Caco-2 (cell line): ENCODE results near the gene SS18. TPM values are rescaled to one million over a fixed set of nuclear protein-coding genes. Genes with fewer than 3 reads are reported as not detected.

ENCODE experiments used
- BruUV-seq: library from RNA; stranded (reverse); fragments of 400-500 nt; replicated peaks from 2 replicates; lab custom pipeline; 2021; lab: Mats Ljungman, UMichigan
- CTCF ChIA-PET: fragments of 300-600 bp; sonication (Branson Sonifier 250); formaldehyde crosslinking; loops from one replicate; lab custom pipeline; 2022; ENCODE audit warnings: antibody characterized with exemption; lab: Charles Lee
- POLR2A ChIA-PET: fragments of 300-600 bp; sonication (Branson Sonifier 250); formaldehyde crosslinking; loops from one replicate; lab custom pipeline; 2022; ENCODE audit warnings: antibody characterized with exemption; lab: Charles Lee
- DNase-seq, 2 experiments: peaks; one replicate each; pipeline versions ENCODE4 v3.0.0 to v3.0.0-alpha.2; 2020 to 2022
- H3K27me3 ChIP-seq: replicated peaks from 2 replicates; pipeline ENCODE4 v1.6.0; 2011; ENCODE audit warnings: low read length; ENCODE audit not compliant: control insufficient read depth, insufficient read depth
- H3K36me3 ChIP-seq: 2 replicates; pipeline ENCODE4 v1.5.1; 2011; ENCODE audit warnings: low read length; ENCODE audit not compliant: control insufficient read depth, insufficient read depth
- H3K4me1 ChIP-seq: fragments of 250-450 bp; sonication (Bioruptor Pico); 2 replicates; pipeline ENCODE4 v1.5.1; 2020; ENCODE audit warnings: mild to moderate bottlenecking
- H3K4me3 ChIP-seq: 2 replicates; pipeline ENCODE4 v1.5.1; 2011; ENCODE audit warnings: low read depth, mild to moderate bottlenecking, control low read depth, low read length
- H3K9me3 ChIP-seq: fragments of 250-450 bp; sonication (Bioruptor Pico); 2 replicates; pipeline ENCODE4 v1.5.1; 2020; ENCODE audit warnings: mild to moderate bottlenecking, moderate library complexity
- H3K27ac Mint-ChIP-seq: one replicate; pipeline ENCODE4 v1.8.0; 2022; ENCODE audit warnings: mixed read lengths; ENCODE audit not compliant: unreplicated experiment
- H3K27me3 Mint-ChIP-seq: one replicate; pipeline ENCODE4 v1.8.0; 2022; ENCODE audit warnings: mixed read lengths; ENCODE audit not compliant: insufficient read depth, unreplicated experiment
- H3K36me3 Mint-ChIP-seq: one replicate; pipeline ENCODE4 v1.8.0; 2022; ENCODE audit warnings: mild to moderate bottlenecking, mixed read lengths; ENCODE audit not compliant: insufficient read depth, unreplicated experiment
- H3K4me1 Mint-ChIP-seq: one replicate; pipeline ENCODE4 v1.8.0; 2022; ENCODE audit warnings: low read depth, mixed read lengths; ENCODE audit not compliant: unreplicated experiment
- H3K4me3 Mint-ChIP-seq: one replicate; pipeline ENCODE4 v1.8.0; 2022; ENCODE audit warnings: mild to moderate bottlenecking, moderate library complexity, mixed read lengths; ENCODE audit not compliant: unreplicated experiment
- H3K9me3 Mint-ChIP-seq: one replicate; pipeline ENCODE4 v1.8.0; 2022; ENCODE audit warnings: mixed read lengths; ENCODE audit not compliant: unreplicated experiment
- intact Hi-C: fragments of 100-400 bp; cut with micrococcal nuclease; formaldehyde crosslinking; loops from one replicate; pipeline ENCODE4 v1.10.0; 2022; ENCODE audit not compliant: unreplicated experiment
- total RNA-seq: library from RNA; stranded (reverse); gene quantifications from 2 replicates; pipeline ENCODE4 v1.2.3, GENCODE V29; 2022
- TF ChIP-seq, protein P1 (sequence below), 2 experiments: fragments of 200-600 bp in 1 of 2; IDR thresholded peaks; 1 replicate in 1 of 2; 2 replicates in 1 of 2; pipeline versions ENCODE4 v1.5.1 to v1.8.0; 2011 to 2022; ENCODE audit warnings: antibody characterized with exemption in 1 of 2, control low read depth in 1 of 2, inconsistent platforms in 1 of 2, low read depth in 1 of 2, low read length in 1 of 2, mild to moderate bottlenecking in 1 of 2, moderate library complexity in 1 of 2; ENCODE audit not compliant: insufficient read depth in 1 of 2, severe bottlenecking in 1 of 2, unreplicated experiment in 1 of 2

The SS18 gene
- total RNA-seq, 1 experiment from 2014 or later: 34.6 TPM

DNA sequence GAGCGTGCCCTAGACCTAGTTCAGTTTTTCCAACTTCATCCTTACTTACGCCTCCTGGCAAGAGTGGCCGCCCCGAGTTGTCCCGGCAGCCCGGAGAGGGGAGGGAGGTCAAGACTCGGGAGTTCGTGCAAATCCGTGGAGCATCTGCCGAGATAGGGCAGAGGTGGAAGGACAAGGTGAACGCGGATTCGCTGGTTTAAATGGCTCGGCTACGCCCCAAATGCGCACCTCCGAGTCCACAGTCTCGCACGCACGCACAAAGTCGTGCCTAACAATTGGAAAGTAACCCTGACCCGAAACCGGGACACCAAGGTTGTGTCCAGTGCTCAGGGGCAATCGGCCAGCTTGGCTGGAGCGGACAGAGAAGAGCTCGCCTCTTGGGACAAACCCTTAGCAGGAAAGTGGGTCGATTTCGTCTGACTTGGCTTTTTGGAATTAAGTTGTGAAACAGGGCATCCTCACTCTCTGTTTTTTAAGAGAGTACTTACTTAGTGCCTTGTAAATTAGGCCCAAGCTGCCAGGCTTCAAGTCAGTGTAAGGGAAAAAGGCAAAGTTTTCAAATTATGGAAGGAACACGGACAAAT lies 726 bp upstream of the SS18 start:
- peak overlapping the region; percentile 77 for H3K4me3 ChIP-seq
- Mint-ChIP-seq H3K36me3 (no peaks in the 10 kb centered on the region), H3K27ac (peak overlapping the region; percentile 93), H3K27me3 (no peaks in the 10 kb centered on the region), H3K9me3 (no peaks in the 10 kb centered on the region), H3K4me3 (peak overlapping the region; percentile 88), H3K4me1 (no peaks in the 10 kb centered on the region)
- no peaks in the 10 kb centered on the region for H3K27me3 ChIP-seq
- ChIA-PET CTCF (no interaction called here), POLR2A (no interaction called here)
- H3K36me3 ChIP-seq: no peaks in the 10 kb centered on the region
- H3K9me3 ChIP-seq: no peaks in the 10 kb centered on the region
- peak; percentile 43 to 61 for DNase-seq
- TSS peak; percentile 80 for BruUV-seq
- no peaks in the 10 kb centered on the region for H3K4me1 ChIP-seq
- intact Hi-C loops: no loop called here
- TF ChIP-seq, protein P1, sequence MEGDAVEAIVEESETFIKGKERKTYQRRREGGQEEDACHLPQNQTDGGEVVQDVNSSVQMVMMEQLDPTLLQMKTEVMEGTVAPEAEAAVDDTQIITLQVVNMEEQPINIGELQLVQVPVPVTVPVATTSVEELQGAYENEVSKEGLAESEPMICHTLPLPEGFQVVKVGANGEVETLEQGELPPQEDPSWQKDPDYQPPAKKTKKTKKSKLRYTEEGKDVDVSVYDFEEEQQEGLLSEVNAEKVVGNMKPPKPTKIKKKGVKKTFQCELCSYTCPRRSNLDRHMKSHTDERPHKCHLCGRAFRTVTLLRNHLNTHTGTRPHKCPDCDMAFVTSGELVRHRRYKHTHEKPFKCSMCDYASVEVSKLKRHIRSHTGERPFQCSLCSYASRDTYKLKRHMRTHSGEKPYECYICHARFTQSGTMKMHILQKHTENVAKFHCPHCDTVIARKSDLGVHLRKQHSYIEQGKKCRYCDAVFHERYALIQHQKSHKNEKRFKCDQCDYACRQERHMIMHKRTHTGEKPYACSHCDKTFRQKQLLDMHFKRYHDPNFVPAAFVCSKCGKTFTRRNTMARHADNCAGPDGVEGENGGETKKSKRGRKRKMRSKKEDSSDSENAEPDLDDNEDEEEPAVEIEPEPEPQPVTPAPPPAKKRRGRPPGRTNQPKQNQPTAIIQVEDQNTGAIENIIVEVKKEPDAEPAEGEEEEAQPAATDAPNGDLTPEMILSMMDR (IDR thresholded peaks at IDR 0.05; ENCODE audit: insufficient read depth in 1 of 2, low read depth in 1 of 2, low read length in 1 of 2, severe bottlenecking in 1 of 2, unreplicated experiment in 1 of 2): no peak

DNA sequence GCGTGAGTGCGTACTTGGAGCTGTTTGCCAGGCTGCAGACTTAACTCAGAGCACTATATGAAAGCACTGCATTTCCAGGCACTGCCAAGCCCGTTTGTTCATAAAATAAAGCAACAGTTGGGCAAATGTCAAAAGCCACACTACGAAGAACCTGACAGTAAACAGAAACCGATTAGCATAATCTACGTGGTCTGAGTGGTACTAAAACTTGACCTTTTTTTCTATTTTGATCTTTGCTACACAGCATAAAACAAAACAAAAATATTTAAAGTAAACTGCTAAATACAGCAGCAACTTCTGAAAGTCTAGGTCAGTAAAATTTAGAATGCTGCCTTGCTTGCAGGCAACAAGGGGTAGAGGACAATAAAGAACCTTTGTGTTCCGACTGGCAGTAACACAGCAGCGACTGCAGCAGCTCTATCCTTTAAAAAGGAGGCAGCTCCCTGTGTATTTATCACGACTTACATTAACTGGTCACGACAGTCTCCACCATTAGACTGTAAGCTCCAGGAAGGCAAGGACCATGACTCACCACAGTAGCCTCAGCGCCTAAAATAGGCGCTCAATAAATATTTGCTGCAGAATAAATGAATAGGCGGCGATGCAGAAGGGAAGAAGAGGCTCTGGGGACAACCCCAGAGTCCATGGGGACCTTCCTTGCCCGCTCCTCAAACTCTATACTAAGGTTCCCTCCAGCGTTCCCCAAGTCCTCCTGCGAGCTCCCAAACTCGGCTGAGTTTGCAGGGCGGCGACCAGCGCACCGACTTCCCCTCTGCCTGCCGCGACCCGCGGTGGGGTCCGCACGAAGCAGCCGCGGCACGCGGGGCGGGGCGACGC lies 902 bp downstream of the SS18 start:
- no peaks in the 10 kb centered on the region for H3K9me3 Mint-ChIP-seq
- peak overlapping the region; percentile 88 for H3K4me3 Mint-ChIP-seq
- CTCF ChIA-PET: no interaction called here

DNA sequence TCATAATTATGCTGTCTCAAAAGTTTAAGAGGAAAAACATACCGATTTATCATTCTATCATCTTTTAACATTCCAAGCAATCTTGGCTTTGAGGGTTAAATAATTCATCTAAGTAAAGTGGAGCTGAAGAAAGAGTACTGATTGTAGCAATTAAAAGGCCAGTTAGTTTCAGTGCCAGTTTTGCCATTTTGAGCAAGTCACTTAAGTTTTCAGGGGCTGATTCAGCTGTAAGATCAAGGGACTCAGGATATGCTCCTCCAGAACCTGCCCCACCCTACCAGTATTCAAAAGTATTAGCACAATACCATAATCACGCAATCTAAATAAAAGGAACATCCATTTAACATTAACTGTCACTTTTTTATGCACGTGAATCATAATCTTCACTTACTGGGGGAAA lies 1.9 kb downstream of the SS18 start:
- Histone ChIP-seq H3K36me3 (no peaks in the 10 kb centered on the region), H3K4me1 (no peaks in the 10 kb centered on the region), H3K27me3 (no peaks in the 10 kb centered on the region), H3K9me3 (no peaks in the 10 kb centered on the region), H3K4me3 (no peak overlapping the region)
- no peak overlapping the region for H3K27ac Mint-ChIP-seq
- POLR2A ChIA-PET: no interaction called here
- intact Hi-C loops: no loop called here
- no peaks in the 10 kb centered on the region for H3K36me3 Mint-ChIP-seq
- no TSS peak for BruUV-seq
- TF ChIP-seq, protein P1 (IDR thresholded peaks at IDR 0.05; ENCODE audit: insufficient read depth in 1 of 2, low read depth in 1 of 2, low read length in 1 of 2, severe bottlenecking in 1 of 2, unreplicated experiment in 1 of 2): no peak
- H3K27me3 Mint-ChIP-seq: no peaks in the 10 kb centered on the region
- DNase-seq: no peak
- H3K9me3 Mint-ChIP-seq: no peaks in the 10 kb centered on the region
- peak overlapping the region; percentile 88 for H3K4me3 Mint-ChIP-seq
- CTCF ChIA-PET: no interaction called here
- no peaks in the 10 kb centered on the region for H3K4me1 Mint-ChIP-seq

More for the DNA sequence above, 902 bp downstream of the SS18 start:
- intact Hi-C loops: no loop called here
- Mint-ChIP-seq H3K27ac (no peak overlapping the region), H3K36me3 (no peaks in the 10 kb centered on the region), H3K27me3 (no peaks in the 10 kb centered on the region), H3K4me1 (no peaks in the 10 kb centered on the region)
- TF ChIP-seq, protein P1 (IDR thresholded peaks at IDR 0.05; ENCODE audit: insufficient read depth in 1 of 2, low read depth in 1 of 2, low read length in 1 of 2, severe bottlenecking in 1 of 2, unreplicated experiment in 1 of 2): no peak
- Histone ChIP-seq H3K4me3 (peak overlapping the region; percentile 77), H3K36me3 (no peaks in the 10 kb centered on the region), H3K27me3 (no peaks in the 10 kb centered on the region), H3K9me3 (no peaks in the 10 kb centered on the region), H3K4me1 (no peaks in the 10 kb centered on the region)
- no peak for DNase-seq
- POLR2A ChIA-PET: no interaction called here
- no TSS peak for BruUV-seq
